ENCODE results near the gene ITGAL. TPM values are rescaled to one million over a fixed set of nuclear protein-coding genes. Genes with fewer than 3 reads are reported as not detected.
A peak's percentile ranks its signal among the peaks of the same experiment; 100 is the strongest.

The ITGAL gene
- total RNA-seq, 1 donor = 0.36 TPM

DNA sequence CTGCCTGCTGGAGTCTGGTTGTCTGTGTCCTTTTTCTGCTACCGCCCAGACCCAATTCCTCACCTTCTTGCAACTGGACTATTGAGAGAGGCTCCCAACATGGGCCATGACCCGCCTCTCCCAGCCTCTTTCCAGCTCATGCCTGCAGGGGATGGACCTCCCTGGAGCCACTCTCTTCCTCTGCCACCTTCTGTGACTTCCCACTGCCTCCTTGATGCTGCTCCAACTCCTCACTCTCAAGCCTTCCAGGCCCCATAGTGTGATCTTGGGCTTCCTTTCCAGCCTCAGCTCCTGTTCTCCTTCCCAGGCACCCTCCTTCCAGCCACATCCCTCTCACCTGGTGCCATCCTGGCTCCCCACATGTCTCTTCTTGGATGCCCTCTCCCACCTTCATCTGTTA lies 42.7 kb downstream of the ITGAL start:
- Histone ChIP-seq H4K20me1 (ENCODE audit: insufficient read depth, low read length) (no peaks in the 10 kb centered on the region), H3K4me3 (ENCODE audit: insufficient read depth, low read length) (no peak overlapping the region), H3K27me3 (ENCODE audit: insufficient read depth, low read length) (peaks cover 5% of the 10 kb centered on the region), H3K36me3 (ENCODE audit: insufficient read depth, low read length) (no peaks in the 10 kb centered on the region), H3K9me3 (ENCODE audit: low read depth, low read length) (no peaks in the 10 kb centered on the region), H3K4me2 (ENCODE audit: insufficient read depth, low read length) (no peak overlapping the region), H3K79me2 (ENCODE audit: insufficient read depth, low read length) (no peaks in the 10 kb centered on the region), H3K27ac (ENCODE audit: low read depth, low read length) (no peak overlapping the region), H3K4me1 (ENCODE audit: insufficient read depth, low read length) (no peaks in the 10 kb centered on the region), H2AFZ (ENCODE audit: low read length) (no peak overlapping the region)
- TF ChIP-seq, protein P1, sequence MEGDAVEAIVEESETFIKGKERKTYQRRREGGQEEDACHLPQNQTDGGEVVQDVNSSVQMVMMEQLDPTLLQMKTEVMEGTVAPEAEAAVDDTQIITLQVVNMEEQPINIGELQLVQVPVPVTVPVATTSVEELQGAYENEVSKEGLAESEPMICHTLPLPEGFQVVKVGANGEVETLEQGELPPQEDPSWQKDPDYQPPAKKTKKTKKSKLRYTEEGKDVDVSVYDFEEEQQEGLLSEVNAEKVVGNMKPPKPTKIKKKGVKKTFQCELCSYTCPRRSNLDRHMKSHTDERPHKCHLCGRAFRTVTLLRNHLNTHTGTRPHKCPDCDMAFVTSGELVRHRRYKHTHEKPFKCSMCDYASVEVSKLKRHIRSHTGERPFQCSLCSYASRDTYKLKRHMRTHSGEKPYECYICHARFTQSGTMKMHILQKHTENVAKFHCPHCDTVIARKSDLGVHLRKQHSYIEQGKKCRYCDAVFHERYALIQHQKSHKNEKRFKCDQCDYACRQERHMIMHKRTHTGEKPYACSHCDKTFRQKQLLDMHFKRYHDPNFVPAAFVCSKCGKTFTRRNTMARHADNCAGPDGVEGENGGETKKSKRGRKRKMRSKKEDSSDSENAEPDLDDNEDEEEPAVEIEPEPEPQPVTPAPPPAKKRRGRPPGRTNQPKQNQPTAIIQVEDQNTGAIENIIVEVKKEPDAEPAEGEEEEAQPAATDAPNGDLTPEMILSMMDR (IDR thresholded peaks at IDR 0.05; ENCODE audit: extremely low read depth, low read depth, low read length) = no peak
- peak; percentile 42 for DNase-seq (ENCODE audit: insufficient read length, low spot score, missing footprints)

GRCh38 chr16:30518552-30518951 lies 46.0 kb downstream of the ITGAL start:
- Histone ChIP-seq H3K27me3 (ENCODE audit: insufficient read depth, low read length) (no peaks in the 10 kb centered on the region), H3K4me3 (ENCODE audit: insufficient read depth, low read length) (no peak overlapping the region), H3K4me2 (ENCODE audit: insufficient read depth, low read length) (no peak overlapping the region), H3K9me3 (ENCODE audit: low read depth, low read length) (no peaks in the 10 kb centered on the region), H3K27ac (ENCODE audit: low read depth, low read length) (no peak overlapping the region), H2AFZ (ENCODE audit: low read length) (no peak overlapping the region), H3K36me3 (ENCODE audit: insufficient read depth, low read length) (no peaks in the 10 kb centered on the region), H3K79me2 (ENCODE audit: insufficient read depth, low read length) (no peaks in the 10 kb centered on the region), H3K4me1 (ENCODE audit: insufficient read depth, low read length) (no peaks in the 10 kb centered on the region), H4K20me1 (ENCODE audit: insufficient read depth, low read length) (no peaks in the 10 kb centered on the region)
- no peak for DNase-seq (ENCODE audit: insufficient read length, low spot score, missing footprints)
- TF ChIP-seq, protein P1 (IDR thresholded peaks at IDR 0.05; ENCODE audit: extremely low read depth, low read depth, low read length) = no peak

GRCh38 chr16:30519120-30520049 lies 46.8 kb downstream of the ITGAL start:
- H3K27me3 ChIP-seq (ENCODE audit: insufficient read depth, low read length) = no peaks in the 10 kb centered on the region
- no peak overlapping the region for H3K4me3 ChIP-seq (ENCODE audit: insufficient read depth, low read length)
- H3K27ac ChIP-seq (ENCODE audit: low read depth, low read length) = no peak overlapping the region
- no peaks in the 10 kb centered on the region for H3K9me3 ChIP-seq (ENCODE audit: low read depth, low read length)
- H4K20me1 ChIP-seq (ENCODE audit: insufficient read depth, low read length) = no peaks in the 10 kb centered on the region
- H2AFZ ChIP-seq (ENCODE audit: low read length) = no peak overlapping the region
- H3K4me1 ChIP-seq (ENCODE audit: insufficient read depth, low read length) = no peaks in the 10 kb centered on the region
- H3K79me2 ChIP-seq (ENCODE audit: insufficient read depth, low read length) = no peaks in the 10 kb centered on the region
- TF ChIP-seq, protein P1 (IDR thresholded peaks at IDR 0.05; ENCODE audit: extremely low read depth, low read depth, low read length) = no peak
- DNase-seq (ENCODE audit: insufficient read length, low spot score, missing footprints) = no peak
- no peak overlapping the region for H3K4me2 ChIP-seq (ENCODE audit: insufficient read depth, low read length)
- peaks cover 2% of the 10 kb centered on the region for H3K36me3 ChIP-seq (ENCODE audit: insufficient read depth, low read length)

GRCh38 chr16:30521476-30521872 lies 48.9 kb downstream of the ITGAL start:
- no peak overlapping the region for H3K4me3 ChIP-seq (ENCODE audit: insufficient read depth, low read length)
- no peak overlapping the region for H2AFZ ChIP-seq (ENCODE audit: low read length)
- H3K36me3 ChIP-seq (ENCODE audit: insufficient read depth, low read length) = peaks cover 10% of the 10 kb centered on the region
- no peaks in the 10 kb centered on the region for H3K4me1 ChIP-seq (ENCODE audit: insufficient read depth, low read length)
- no peaks in the 10 kb centered on the region for H3K79me2 ChIP-seq (ENCODE audit: insufficient read depth, low read length)
- no peak overlapping the region for H3K4me2 ChIP-seq (ENCODE audit: insufficient read depth, low read length)
- DNase-seq (ENCODE audit: insufficient read length, low spot score, missing footprints) = no peak
- no peak overlapping the region for H3K27ac ChIP-seq (ENCODE audit: low read depth, low read length)
- no peaks in the 10 kb centered on the region for H3K9me3 ChIP-seq (ENCODE audit: low read depth, low read length)
- no peaks in the 10 kb centered on the region for H4K20me1 ChIP-seq (ENCODE audit: insufficient read depth, low read length)
- no peaks in the 10 kb centered on the region for H3K27me3 ChIP-seq (ENCODE audit: insufficient read depth, low read length)
- TF ChIP-seq, protein P1 (IDR thresholded peaks at IDR 0.05; ENCODE audit: extremely low read depth, low read depth, low read length) = no peak
